OCI-LY7 (cell line): ENCODE data around the gene GIPR. TPM values are rescaled to one million over a fixed set of nuclear protein-coding genes. Genes with fewer than 3 reads are reported as not detected.

Source experiments
- BruUV-seq: library from RNA; stranded (reverse); fragments of 400-500 nt; replicated peaks from 2 replicates; lab custom pipeline; 2021; lab: Mats Ljungman, UMichigan
- CTCF ChIA-PET: fragments of 300-600 bp; sonication (Branson Sonifier 250); formaldehyde crosslinking; loops from one replicate; lab custom pipeline; 2022; ENCODE audit warnings: antibody characterized with exemption; ENCODE audit not compliant: unreplicated experiment; lab: Charles Lee
- POLR2A ChIA-PET: fragments of 300-600 bp; sonication (Branson Sonifier 250); formaldehyde crosslinking; loops from one replicate; lab custom pipeline; 2022; ENCODE audit warnings: antibody characterized with exemption; lab: Charles Lee
- DNase-seq: peaks from one replicate; pipeline ENCODE4 v3.0.0-alpha.2; 2015; ENCODE audit warnings: low spot score
- H2AFZ ChIP-seq: fragments of 200-600 bp; sonication (generic), shearing (Covaris generic); 2 replicates; pipeline ENCODE4 v1.6.1; 2014; ENCODE audit warnings: mild to moderate bottlenecking, antibody characterized with exemption, low read length, moderate library complexity
- H3K27ac ChIP-seq: fragments of 200-600 bp; sonication (generic); 2 replicates; pipeline ENCODE4 v1.5.1; 2014; ENCODE audit warnings: mixed run types, low read depth, mild to moderate bottlenecking, moderate library complexity, low read length, inconsistent platforms; ENCODE audit not compliant: poor library complexity, severe bottlenecking
- H3K36me3 ChIP-seq: fragments of 200-600 bp; sonication (generic); 2 replicates; pipeline ENCODE4 v1.6.1; 2014; ENCODE audit warnings: mild to moderate bottlenecking, antibody characterized with exemption, low read length, moderate library complexity, mixed read lengths; ENCODE audit not compliant: insufficient read depth
- H3K4me1 ChIP-seq: fragments of 200-600 bp; sonication (generic); 2 replicates; pipeline ENCODE4 v1.5.1; 2014; ENCODE audit warnings: mild to moderate bottlenecking, low read length; ENCODE audit not compliant: insufficient read depth, poor library complexity, severe bottlenecking
- H3K4me2 ChIP-seq: fragments of 200-600 bp; sonication (generic); 2 replicates; pipeline ENCODE4 v1.6.1; 2014; ENCODE audit warnings: mild to moderate bottlenecking, low read length
- H3K4me3 ChIP-seq: fragments of 200-600 bp; sonication (generic); 2 replicates; pipeline ENCODE4 v1.5.1; 2014; ENCODE audit warnings: mild to moderate bottlenecking, low read depth, low read length; ENCODE audit not compliant: poor library complexity, severe bottlenecking
- H3K79me2 ChIP-seq: fragments of 200-600 bp; sonication (generic); 2 replicates; pipeline ENCODE4 v1.6.1; 2016; ENCODE audit warnings: low read depth, mild to moderate bottlenecking, low read length, moderate library complexity, mixed read lengths; ENCODE audit not compliant: insufficient read depth
- H3K9me2 ChIP-seq: fragments of 200-600 bp; sonication (generic); 2 replicates; pipeline ENCODE4 v1.6.1; 2016; ENCODE audit warnings: mild to moderate bottlenecking, low read length, mixed read lengths; ENCODE audit not compliant: insufficient read depth
- H3K9me3 ChIP-seq: fragments of 200-600 bp; sonication (generic); 2 replicates; pipeline ENCODE4 v1.6.1; 2014; ENCODE audit warnings: mild to moderate bottlenecking, mixed run types, low read length, mixed read lengths
- H4K20me1 ChIP-seq: fragments of 200-600 bp; sonication (generic); 2 replicates; pipeline ENCODE4 v1.6.1; 2014; ENCODE audit warnings: mild to moderate bottlenecking, antibody characterized with exemption, low read length, moderate library complexity, mixed read lengths; ENCODE audit not compliant: insufficient read depth
- EZH2phosphoT487 ChIP-seq: fragments of 200-600 bp; sonication (generic); IDR thresholded peaks from 2 replicates; pipeline ENCODE4 v1.6.1; 2018; ENCODE audit warnings: low read depth, borderline replicate concordance, mild to moderate bottlenecking, mixed run types, antibody characterized with exemption, low read length, moderate library complexity, mixed read lengths
- intact Hi-C: fragments of 100-400 bp; cut with micrococcal nuclease; formaldehyde crosslinking; loops from one replicate; pipeline ENCODE4 v1.10.0; 2022; ENCODE audit not compliant: unreplicated experiment
- total RNA-seq, 2 experiments: library from RNA; depleted of rRNA in 1 of 2; stranded (reverse); fragments of >200 nt in 1 of 2; shearing (Covaris generic) in 1 of 2; gene quantifications; 2 replicates each; pipeline ENCODE4 v1.2.3, GENCODE V29; 2014 to 2022
- TF ChIP-seq, protein P1 (sequence below): fragments of 200-600 bp; sonication (generic); conservative IDR thresholded peaks from 2 replicates; pipeline ENCODE4 v1.5.1; 2014; ENCODE audit warnings: mild to moderate bottlenecking, antibody characterized with exemption, low read length, moderate library complexity, mixed read lengths

GIPR gene
- total RNA-seq, 2 experiments from 2014 or later: 7.9 to 23.3 TPM

GRCh38 chr19:45629704-45630103, 38.3 kb upstream of the GIPR start:
- BruUV-seq: no TSS peak
- intact Hi-C loops: no loop called here
- POLR2A ChIA-PET: interaction anchor here (1.1 kb wide), 1 partner anchor 12 kb away, joined by 4 read pairs; no protein-coding TSS in a partner anchor

DNA sequence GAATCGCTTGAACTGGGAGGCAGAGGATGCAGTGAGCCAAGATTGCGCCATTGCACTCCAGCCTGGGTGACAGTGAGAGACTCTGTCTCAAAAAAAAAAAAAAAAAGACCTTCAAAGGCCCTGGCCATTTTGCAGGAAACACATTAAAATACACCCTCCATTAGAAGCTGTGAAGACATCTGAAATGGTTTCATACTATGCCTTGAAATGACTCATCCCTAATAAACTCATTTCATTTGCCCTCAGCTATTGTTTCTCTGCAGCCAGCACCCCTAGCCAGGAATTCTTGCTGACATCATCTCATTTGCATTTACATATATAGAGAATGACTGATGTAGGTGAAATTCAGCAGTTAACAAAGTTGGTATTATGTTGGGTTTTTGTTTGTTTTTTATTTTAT, 37.6 kb upstream of the GIPR start:
- no peak overlapping the region for H3K4me2 ChIP-seq
- no TSS peak for BruUV-seq
- peaks cover 15% of the 10 kb centered on the region for H3K36me3 ChIP-seq
- no peak overlapping the region for H3K4me3 ChIP-seq
- H3K9me3 ChIP-seq: no peaks in the 10 kb centered on the region
- ChIA-PET POLR2A (interaction anchor here (1.1 kb wide), 1 partner anchor 11 kb away, joined by 4 read pairs; no protein-coding TSS in a partner anchor), CTCF (no interaction called here)
- H3K4me1 ChIP-seq: no peaks in the 10 kb centered on the region
- no peaks in the 10 kb centered on the region for H4K20me1 ChIP-seq
- H3K9me2 ChIP-seq: no peaks in the 10 kb centered on the region
- H2AFZ ChIP-seq: no peak overlapping the region
- no peak overlapping the region for H3K27ac ChIP-seq
- no peak for TF ChIP-seq EZH2phosphoT487
- TF ChIP-seq, protein P1, sequence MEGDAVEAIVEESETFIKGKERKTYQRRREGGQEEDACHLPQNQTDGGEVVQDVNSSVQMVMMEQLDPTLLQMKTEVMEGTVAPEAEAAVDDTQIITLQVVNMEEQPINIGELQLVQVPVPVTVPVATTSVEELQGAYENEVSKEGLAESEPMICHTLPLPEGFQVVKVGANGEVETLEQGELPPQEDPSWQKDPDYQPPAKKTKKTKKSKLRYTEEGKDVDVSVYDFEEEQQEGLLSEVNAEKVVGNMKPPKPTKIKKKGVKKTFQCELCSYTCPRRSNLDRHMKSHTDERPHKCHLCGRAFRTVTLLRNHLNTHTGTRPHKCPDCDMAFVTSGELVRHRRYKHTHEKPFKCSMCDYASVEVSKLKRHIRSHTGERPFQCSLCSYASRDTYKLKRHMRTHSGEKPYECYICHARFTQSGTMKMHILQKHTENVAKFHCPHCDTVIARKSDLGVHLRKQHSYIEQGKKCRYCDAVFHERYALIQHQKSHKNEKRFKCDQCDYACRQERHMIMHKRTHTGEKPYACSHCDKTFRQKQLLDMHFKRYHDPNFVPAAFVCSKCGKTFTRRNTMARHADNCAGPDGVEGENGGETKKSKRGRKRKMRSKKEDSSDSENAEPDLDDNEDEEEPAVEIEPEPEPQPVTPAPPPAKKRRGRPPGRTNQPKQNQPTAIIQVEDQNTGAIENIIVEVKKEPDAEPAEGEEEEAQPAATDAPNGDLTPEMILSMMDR: no peak
- intact Hi-C loops: no loop called here
- DNase-seq: no peak
- no peaks in the 10 kb centered on the region for H3K79me2 ChIP-seq

More at GRCh38 chr19:45629704-45630103, 38.3 kb upstream of the GIPR start:
- H3K9me3 ChIP-seq: no peaks in the 10 kb centered on the region
- CTCF ChIA-PET: no interaction called here
- H3K4me2 ChIP-seq: no peak overlapping the region
- H3K4me1 ChIP-seq: no peaks in the 10 kb centered on the region
- H3K27ac ChIP-seq: no peak overlapping the region
- H3K4me3 ChIP-seq: no peak overlapping the region
- H4K20me1 ChIP-seq: no peaks in the 10 kb centered on the region
- no peaks in the 10 kb centered on the region for H3K9me2 ChIP-seq
- no peaks in the 10 kb centered on the region for H3K79me2 ChIP-seq
- no peak for DNase-seq
- no peak overlapping the region for H2AFZ ChIP-seq
- H3K36me3 ChIP-seq: peaks cover 15% of the 10 kb centered on the region
- no peak for TF ChIP-seq EZH2phosphoT487
- TF ChIP-seq, protein P1: no peak

DNA sequence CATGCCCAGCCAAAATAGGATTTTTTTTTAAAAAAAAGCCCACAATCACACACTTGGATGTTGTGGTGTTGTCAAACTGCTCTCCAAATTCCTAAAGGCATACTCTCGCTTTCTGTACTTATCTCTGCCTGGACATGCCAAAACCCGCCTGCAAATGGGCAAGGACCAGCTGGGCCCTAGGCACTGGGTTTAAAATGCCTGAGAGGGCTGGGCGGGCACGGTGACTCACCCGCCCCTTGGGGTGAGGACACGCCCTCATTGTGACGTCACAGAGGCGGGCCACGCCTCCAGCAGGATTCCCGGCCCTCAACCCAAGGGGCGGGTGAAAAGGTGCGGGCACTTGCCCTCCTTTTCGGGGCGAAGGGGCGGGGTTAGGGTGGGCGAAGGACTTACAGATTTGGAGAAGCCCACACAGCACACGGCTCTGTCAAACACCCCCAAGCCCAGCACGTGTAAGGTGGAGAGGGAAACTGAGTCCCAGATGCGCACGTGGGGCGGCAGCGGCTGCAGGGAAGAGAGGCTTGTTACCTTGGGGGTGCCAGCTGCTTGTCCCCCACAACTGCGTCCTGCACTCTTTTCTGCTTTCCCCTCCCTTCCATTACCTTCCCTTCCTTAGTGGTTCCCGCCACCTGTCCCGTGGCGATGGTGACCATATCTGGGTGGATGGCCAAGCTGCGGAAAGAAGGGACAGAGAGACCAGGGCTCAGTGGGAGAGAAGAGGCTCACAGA, 35.4 kb upstream of the GIPR start:
- peak; percentile 71 for DNase-seq
- Histone ChIP-seq H3K4me3 (no peak overlapping the region), H3K36me3 (peaks cover 9% of the 10 kb centered on the region), H2AFZ (no peak overlapping the region), H3K9me3 (no peaks in the 10 kb centered on the region), H3K4me2 (no peak overlapping the region), H4K20me1 (no peaks in the 10 kb centered on the region), H3K27ac (no peak overlapping the region), H3K4me1 (no peaks in the 10 kb centered on the region), H3K9me2 (no peaks in the 10 kb centered on the region), H3K79me2 (no peaks in the 10 kb centered on the region)
- no TSS peak for BruUV-seq
- intact Hi-C loops: loop anchor here (1.0 kb wide), 1 partner anchor 16 kb away; no protein-coding TSS in a partner anchor
- ChIA-PET POLR2A (no interaction called here), CTCF (no interaction called here)
- no peak for TF ChIP-seq EZH2phosphoT487
- TF ChIP-seq, protein P1: no peak
